Mucosa of descending colon (tissue), 3 donors: ENCODE data around the gene MRPS35. TPM values are rescaled to one million over a fixed set of nuclear protein-coding genes. Genes with fewer than 3 reads are reported as not detected.

Experiments used
- ATAC-seq: fragments of 200-7000 bp; cut with Tn5 transposase; one replicate; pipeline ENCODE4 v1.9.1; 2020; ENCODE audit warnings: mild to moderate bottlenecking, moderate library complexity
- DNase-seq, 3 donors: peaks; one replicate each; pipeline ENCODE4 v3.0.0-alpha.2; 2020
- H3K36me3 ChIP-seq: fragments of 200-600 bp; one replicate; pipeline ENCODE4 v1.8.0; 2021; ENCODE audit warnings: low read depth, mild to moderate bottlenecking
- H3K4me1 ChIP-seq: fragments of 200-600 bp; one replicate; pipeline ENCODE4 v1.8.0; 2021; ENCODE audit warnings: low read depth, mild to moderate bottlenecking
- H3K4me3 ChIP-seq: fragments of 200-600 bp; one replicate; pipeline ENCODE4 v1.8.0; 2021; ENCODE audit warnings: mild to moderate bottlenecking
- H3K9me3 ChIP-seq: fragments of 200-600 bp; one replicate; pipeline ENCODE4 v1.8.0; 2021; ENCODE audit warnings: mild to moderate bottlenecking
- CTCF ChIP-seq: fragments of 200-600 bp; IDR thresholded peaks from one replicate; pipeline ENCODE4 v1.8.0; 2022; ENCODE audit warnings: antibody characterized with exemption, mild to moderate bottlenecking
- intact Hi-C, 2 donors: fragments of 100-400 bp; cut with DNase I in 1 of 2; cut with micrococcal nuclease in 1 of 2; formaldehyde crosslinking; loops; one replicate each; pipeline versions ENCODE4 v1.11.0 to v1.11.1; 2022; cut with DNase I, micrococcal nuclease
- total RNA-seq, 3 donors: library from RNA; stranded (reverse); fragmentation: NEBNext Ultra II Directional in 2 of 3; extraction: Animal tissue kit (Norgen Biotek cat#: 25700) in 2 of 3; gene quantifications; one replicate each; pipeline versions ENCODE4 v1.2.1 to v1.2.4, GENCODE V29; 2021 to 2023
- donor health status: DM: no; HTN: no; CAD: no; lungs with moderate emphysema.
- donor health status: DM: no; HTN: no; CAD: no.
- donor health status: DM: no; HTN: yes; CAD: no.

MRPS35 gene
- total RNA-seq, 3 donors from 2014 or later, result 50.2 to 72.6 (median 67.3) TPM

DNA sequence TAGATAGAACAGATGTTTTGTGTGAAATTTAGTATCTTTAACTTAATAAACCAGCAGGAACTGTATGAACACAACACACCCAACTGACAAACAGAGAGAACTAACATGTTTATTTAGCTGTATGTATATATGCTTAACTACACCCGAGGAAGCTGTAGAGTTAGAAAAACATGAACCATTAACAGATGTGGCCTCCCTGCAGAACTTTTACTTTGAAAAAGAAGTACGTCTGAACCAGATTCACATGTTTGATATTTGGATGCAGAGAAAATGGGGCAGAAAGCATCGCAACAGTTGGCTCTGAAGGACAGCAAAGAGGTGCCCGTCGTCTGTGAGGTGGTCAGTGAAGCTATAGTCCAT lies 14.4 kb upstream of the MRPS35 start, which contains the start of gene REP15:
REP15 (plus strand) TSS at position 155 of the 360 bp plus-strand sequence; CDS start at position 271, 116 bp downstream.
- Histone ChIP-seq H3K4me1 (no peaks in the 10 kb centered on the region), H3K4me3 (no peak within 1 kb of the TSS), H3K36me3 (no peaks in the 10 kb centered on the region), H3K9me3 (no peaks in the 10 kb centered on the region)
- DNase-seq (no peak), ATAC-seq (peak; percentile 92)
- intact Hi-C loops, result no loop called here
- no peak for TF ChIP-seq CTCF

- ATAC-seq, result peak; percentile 33
- intact Hi-C loops, result no loop called here
- Histone ChIP-seq H3K4me1 (no peaks in the 10 kb centered on the region), H3K4me3 (no peak overlapping the region), H3K36me3 (no peaks in the 10 kb centered on the region), H3K9me3 (no peaks in the 10 kb centered on the region)
- TF ChIP-seq CTCF, result no peak
- no peak for DNase-seq
Observed at GRCh38 chr12:27696864-27697564, 13.6 kb upstream of the MRPS35 start.

GRCh38 chr12:27703720-27704452 lies 6.7 kb upstream of the MRPS35 start:
- DNase-seq, result peak in 2 of 3 donors; percentile 57 to 98
- Histone ChIP-seq H3K36me3 (no peaks in the 10 kb centered on the region), H3K4me1 (no peaks in the 10 kb centered on the region), H3K4me3 (no peak overlapping the region), H3K9me3 (no peaks in the 10 kb centered on the region)
- intact Hi-C loops, result no loop called here
- peak; percentile 91 for ATAC-seq
- TF ChIP-seq CTCF, result peak; percentile 65

DNA sequence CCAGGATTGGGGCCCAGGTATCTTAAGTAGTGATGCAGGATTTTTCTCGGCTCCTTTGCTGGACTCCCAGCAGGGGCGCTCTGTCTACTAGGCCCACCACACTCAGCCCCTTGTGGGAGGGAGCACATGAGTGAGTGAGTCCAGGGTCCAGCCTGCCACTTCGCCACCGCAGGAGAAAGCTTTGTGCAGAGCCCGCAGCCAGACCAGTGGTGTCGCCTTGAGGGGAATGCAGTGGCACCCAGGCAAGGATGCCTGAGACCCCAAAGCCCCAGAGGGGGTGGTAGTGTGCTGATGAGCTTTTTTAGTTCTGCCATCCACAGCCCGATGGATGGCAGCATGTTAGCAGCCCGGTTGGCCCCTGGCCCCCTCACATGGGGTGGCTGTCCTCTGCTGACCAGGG lies 5.4 kb upstream of the MRPS35 start:
- no peaks in the 10 kb centered on the region for H3K4me1 ChIP-seq
- H3K4me3 ChIP-seq, result no peak overlapping the region
- no peak for DNase-seq
- ATAC-seq, result no peak
- intact Hi-C loops, result no loop called here
- H3K36me3 ChIP-seq, result no peaks in the 10 kb centered on the region
- H3K9me3 ChIP-seq, result no peaks in the 10 kb centered on the region
- TF ChIP-seq CTCF, result no peak

GRCh38 chr12:27707216-27707615 lies 3.4 kb upstream of the MRPS35 start:
- Histone ChIP-seq H3K9me3 (no peaks in the 10 kb centered on the region), H3K36me3 (no peaks in the 10 kb centered on the region), H3K4me1 (no peaks in the 10 kb centered on the region), H3K4me3 (no peak overlapping the region)
- no peak for ATAC-seq
- no peak for DNase-seq
- intact Hi-C loops, result no loop called here
- no peak for TF ChIP-seq CTCF
